H1 (cell line): Measurements from ENCODE around the gene LRRFIP1. TPM values are rescaled to one million over a fixed set of nuclear protein-coding genes. Genes with fewer than 3 reads are reported as not detected.

Source experiments
- CTCF ChIA-PET: fragments of 300-600 bp; sonication (Branson Sonifier 250); formaldehyde crosslinking; loops from one replicate; lab custom pipeline; 2021; ENCODE audit not compliant: partially characterized antibody; lab: Charles Lee
- POLR2A ChIA-PET: fragments of 300-600 bp; sonication (Branson Sonifier 250); formaldehyde crosslinking; loops from one replicate; lab custom pipeline; 2021; ENCODE audit warnings: inconsistent platforms; ENCODE audit not compliant: partially characterized antibody; lab: Charles Lee
- DNase-seq, 2 experiments: peaks; one replicate each; pipeline versions ENCODE4 v3.0.0 to v3.0.0-alpha.2; 2010 to 2022; ENCODE audit warnings: low spot score in 2 of 2, low read depth in 1 of 2, mixed read lengths in 1 of 2
- FAIRE-seq: peaks from 2 replicates; lab custom pipeline; 2011; peaks lifted over from hg19 to GRCh38; lab: Jason Lieb, UNC
- H2AFZ ChIP-seq: 2 replicates; pipeline ENCODE4 v1.8.1; 2012; ENCODE audit warnings: low read length, inconsistent platforms
- H2AK5ac ChIP-seq: 2 replicates; pipeline ENCODE4 v1.6.1; 2013; ENCODE audit warnings: low read depth, low read length
- H2BK120ac ChIP-seq: replicated peaks from 2 replicates; pipeline ENCODE3; 2013; ENCODE audit warnings: low read depth, low read length, inconsistent platforms
- H2BK12ac ChIP-seq: 2 replicates; pipeline ENCODE4 v1.6.1; 2013; ENCODE audit warnings: low read depth, low read length
- H2BK15ac ChIP-seq: 2 replicates; pipeline ENCODE4 v1.6.1; 2013; ENCODE audit warnings: low read length
- H2BK20ac ChIP-seq: 2 replicates; pipeline ENCODE4 v1.6.1; 2013; ENCODE audit warnings: low read length
- H2BK5ac ChIP-seq: 2 replicates; pipeline ENCODE4 v1.6.1; 2013; ENCODE audit warnings: low read depth, low read length
- H3K14ac ChIP-seq: 2 replicates; pipeline ENCODE4 v1.6.1; 2013; ENCODE audit warnings: inconsistent platforms; ENCODE audit not compliant: insufficient read length
- H3K18ac ChIP-seq: 2 replicates; pipeline ENCODE4 v1.6.1; 2013; ENCODE audit warnings: low read length; ENCODE audit errors: extremely low read depth
- H3K23ac ChIP-seq: 2 replicates; pipeline ENCODE4 v1.6.1; 2013; ENCODE audit warnings: inconsistent platforms; ENCODE audit not compliant: insufficient read length
- H3K23me2 ChIP-seq: 2 replicates; pipeline ENCODE4 v1.6.1; 2013; ENCODE audit warnings: low read depth, low read length
- H3K27ac ChIP-seq: 2 replicates; pipeline ENCODE4 v1.6.1; 2011; ENCODE audit warnings: low read depth, low read length, inconsistent platforms
- H3K27me3 ChIP-seq, 4 experiments: replicated peaks in 1 of 4; 1 replicate in 1 of 4; 2 replicates in 3 of 4; pipeline versions ENCODE4 v1.6.1 to v1.8.1; 2011 to 2013; ENCODE audit warnings: low read length in 3 of 4, mild to moderate bottlenecking in 3 of 4, inconsistent platforms in 2 of 4, mixed read lengths in 2 of 4, moderate library complexity in 1 of 4; ENCODE audit not compliant: control insufficient read depth in 3 of 4, insufficient read depth in 3 of 4; ENCODE audit errors: extremely low read depth in 1 of 4
- H3K36me3 ChIP-seq, 4 experiments: 2 replicates each; pipeline versions ENCODE4 v1.6.1 to v1.8.1; 2011 to 2013; ENCODE audit warnings: mild to moderate bottlenecking in 4 of 4, low read length in 3 of 4, moderate library complexity in 2 of 4, control low read depth in 1 of 4, inconsistent platforms in 1 of 4; ENCODE audit not compliant: insufficient read depth in 4 of 4, control insufficient read depth in 2 of 4
- H3K4ac ChIP-seq: replicated peaks from 2 replicates; pipeline ENCODE3; 2013; ENCODE audit warnings: low read length, low read depth, mixed read lengths, inconsistent platforms; ENCODE audit not compliant: insufficient read length
- H3K4me1 ChIP-seq, 4 experiments: replicated peaks in 1 of 4; 1 replicate in 1 of 4; 2 replicates in 3 of 4; pipeline versions ENCODE4 v1.6.1 to v1.8.1; 2011 to 2013; ENCODE audit warnings: low read length in 3 of 4, inconsistent platforms in 2 of 4, mixed read lengths in 1 of 4; ENCODE audit not compliant: insufficient read depth in 4 of 4, control insufficient read depth in 3 of 4
- H3K4me2 ChIP-seq, 2 experiments: 2 replicates each; pipeline versions ENCODE4 v1.6.1 to v1.8.1; 2011 to 2013; ENCODE audit warnings: low read depth in 2 of 2, low read length in 2 of 2, control low read depth in 1 of 2, inconsistent platforms in 1 of 2, mild to moderate bottlenecking in 1 of 2; ENCODE audit not compliant: insufficient read depth in 1 of 2
- H3K4me3 ChIP-seq, 4 experiments: fragments of 200-600, 300-600 bp in 1 of 4; sonication (generic), shearing (Covaris generic), sonication (Bioruptor Twin) in 1 of 4; 2 replicates each; pipeline versions ENCODE4 v1.5.1 to v1.8.1; 2011 to 2016; ENCODE audit warnings: low read length in 4 of 4, low read depth in 3 of 4, control low read depth in 2 of 4, inconsistent platforms in 2 of 4, mild to moderate bottlenecking in 2 of 4, mixed read lengths in 1 of 4, moderate library complexity in 1 of 4; ENCODE audit not compliant: insufficient read depth in 2 of 4; ENCODE audit errors: extremely low read depth in 1 of 4
- H3K56ac ChIP-seq: replicated peaks from 2 replicates; pipeline ENCODE3; 2013; ENCODE audit warnings: low read depth, mild to moderate bottlenecking, mixed read lengths, low read length, inconsistent platforms; ENCODE audit not compliant: insufficient read length
- H3K79me1 ChIP-seq: 2 replicates; pipeline ENCODE4 v1.6.1; 2013; ENCODE audit warnings: low read depth, low read length, control low read depth
- H3K79me2 ChIP-seq, 2 experiments: 2 replicates each; pipeline versions ENCODE4 v1.6.1 to v1.8.1; 2012 to 2013; ENCODE audit warnings: low read length in 2 of 2, mild to moderate bottlenecking in 2 of 2, inconsistent platforms in 1 of 2; ENCODE audit not compliant: insufficient read depth in 2 of 2, control insufficient read depth in 1 of 2
- H3K9ac ChIP-seq, 4 experiments: replicated peaks in 1 of 4; 1 replicate in 1 of 4; 2 replicates in 3 of 4; pipeline versions ENCODE4 v1.6.1 to v1.8.1; 2011 to 2013; ENCODE audit warnings: low read depth in 3 of 4, low read length in 3 of 4, control low read depth in 2 of 4, mild to moderate bottlenecking in 2 of 4, moderate library complexity in 2 of 4, inconsistent platforms in 1 of 4; ENCODE audit errors: extremely low read depth in 1 of 4
- H3K9me3 ChIP-seq, 2 experiments: 2 replicates each; pipeline versions ENCODE4 v1.6.1 to v1.8.1; 2012 to 2013; ENCODE audit warnings: mild to moderate bottlenecking in 2 of 2, moderate library complexity in 2 of 2, control low read depth in 1 of 2, inconsistent platforms in 1 of 2, low read depth in 1 of 2, low read length in 1 of 2, mixed read lengths in 1 of 2; ENCODE audit not compliant: insufficient read depth in 2 of 2
- H4K20me1 ChIP-seq, 2 experiments: replicated peaks in 1 of 2; 2 replicates each; pipeline versions ENCODE3 to v1.8.1; 2011 to 2013; ENCODE audit warnings: inconsistent platforms in 2 of 2, low read length in 2 of 2, mild to moderate bottlenecking in 1 of 2; ENCODE audit not compliant: insufficient read depth in 2 of 2, control insufficient read depth in 1 of 2
- H4K5ac ChIP-seq: 2 replicates; pipeline ENCODE4 v1.6.1; 2013; ENCODE audit warnings: low read length, low read depth, mixed read lengths, inconsistent platforms; ENCODE audit not compliant: insufficient read length
- H4K8ac ChIP-seq: 2 replicates; pipeline ENCODE4 v1.8.0; 2013; ENCODE audit warnings: mild to moderate bottlenecking, moderate library complexity, low read length, inconsistent platforms; ENCODE audit not compliant: insufficient read depth; ENCODE audit errors: extremely low read depth
- H4K91ac ChIP-seq: replicated peaks from 2 replicates; pipeline ENCODE3; 2013; ENCODE audit warnings: low read length, mixed read lengths, inconsistent platforms; ENCODE audit not compliant: insufficient read length
- SP1 ChIP-seq: IDR thresholded peaks from 2 replicates; pipeline ENCODE4 v1.6.1; 2011; ENCODE audit warnings: low read depth, low read length
- TBP ChIP-seq: IDR thresholded peaks from 2 replicates; pipeline ENCODE4 v1.6.1; 2011; ENCODE audit warnings: low read depth, low read length, improper control_type of control experiment
- WGBS, 2 experiments: shearing (Covaris generic) in 1 of 2; methylation state at CpG; one replicate each; pipeline versions ENCODE4 v1.1.6 to v1.1.7; 2013 to 2015; ENCODE audit warnings: low lambda C conversion rate in 2 of 2, mixed read lengths in 2 of 2, inconsistent platforms in 1 of 2, low coverage in 1 of 2, missing lambda C conversion rate in 1 of 2; ENCODE audit not compliant: insufficient replicate concordance in 2 of 2, insufficient coverage in 1 of 2, insufficient read length in 1 of 2; ENCODE audit errors: extremely low coverage in 1 of 2, missing lambda C conversion rate in 1 of 2; 5-methylcytosine and 5-hydroxymethylcytosine counted together
- polyA plus RNA-seq, 7 experiments: library from polyadenylated mRNA; depleted of rRNA in 3 of 7; stranded (reverse) in 5 of 7; unstranded in 2 of 7; fragments of >200 nt in 5 of 7; fragments of 200-250 nt in 2 of 7; gene quantifications; 1 replicate in 5 of 7; 2 replicates in 1 of 7; 4 replicates in 1 of 7; pipeline versions ENCODE4 v1.2.1 to v1.2.3, GENCODE V29; 2011 to 2013; ENCODE audit warnings: missing spikeins in 2 of 7, mixed read lengths in 2 of 7
- total RNA-seq: library from RNA; stranded (reverse); fragmentation: NEBNext Ultra II Directional; extraction: Animal tissue kit (Norgen Biotek cat#: 25700); gene quantifications from 2 replicates; pipeline ENCODE4 v1.2.1, GENCODE V29; 2021

LRRFIP1 gene
- total and polyA plus RNA-seq, 2 of the 8 experiments (the other 6 are each of a cell fraction or from before 2014, with no cell fraction given), result 12.1 to 75.8 TPM

DNA sequence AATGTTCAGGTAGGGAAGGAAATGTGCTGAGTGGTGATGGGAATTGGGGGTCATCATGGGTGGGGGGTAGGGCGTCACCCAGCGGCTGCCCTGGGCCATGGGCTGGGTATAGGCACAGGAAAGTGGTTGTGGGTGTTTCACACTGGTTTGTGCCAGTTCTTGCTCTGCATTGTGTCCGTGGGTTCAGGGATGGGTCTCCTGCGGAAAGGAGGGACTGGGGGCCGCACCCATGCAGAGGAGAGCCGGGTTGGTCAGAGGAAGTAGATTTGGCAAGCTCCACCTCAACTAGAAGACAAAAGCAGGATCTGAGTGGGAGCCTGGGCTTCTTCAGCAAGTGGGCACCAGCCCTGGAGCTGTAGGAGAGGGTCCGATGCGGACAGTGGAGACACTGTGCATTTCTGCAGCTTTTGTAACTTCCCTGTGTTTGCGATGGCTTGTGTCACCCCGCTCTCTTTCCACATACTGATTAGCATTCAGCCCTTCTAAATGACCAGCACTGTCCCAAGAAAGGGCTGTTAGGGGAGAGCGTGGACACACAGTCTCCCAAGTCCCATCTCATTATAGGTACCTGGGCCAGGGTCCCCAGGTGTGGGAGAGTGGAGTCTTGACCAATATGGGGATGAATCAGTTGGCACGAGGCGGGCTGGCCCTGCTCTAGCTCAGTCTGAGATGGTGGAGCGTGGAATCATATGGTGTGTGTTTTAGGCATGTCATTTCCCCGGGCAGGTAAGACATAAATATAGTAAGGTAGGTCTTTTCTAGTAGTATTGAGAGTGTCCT, 67.2 kb downstream of the LRRFIP1 start:
- Histone ChIP-seq H3K27ac (no peak overlapping the region), H2AFZ (no peak overlapping the region), H3K9me3 (no peaks in the 10 kb centered on the region), H2BK20ac (no peak overlapping the region), H3K4ac (no peak overlapping the region), H3K4me1 (peaks cover 7 to 23% (median 16%) of the 10 kb centered on the region in 4 experiments), H2BK12ac (no peak overlapping the region), H2AK5ac (no peak overlapping the region; the same call in 1 of the 2 replicates), H3K79me1 (peaks cover 14% of the 10 kb centered on the region), H4K5ac (no peak overlapping the region), H4K8ac (no peak overlapping the region), H3K36me3 (no peaks in the 10 kb centered on the region), H2BK120ac (no peak overlapping the region), H4K91ac (no peak overlapping the region), H3K18ac (0 out of 2 replicates have a peak overlapping the region, but pooled peaks have one; percentile 56), H4K20me1 (peaks cover 15 to 40% of the 10 kb centered on the region in 2 experiments), H2BK5ac (no peak overlapping the region), H2BK15ac (no peak overlapping the region), H3K23me2 (peaks cover 21% of the 10 kb centered on the region), H3K56ac (no peak overlapping the region), H3K14ac (no peak overlapping the region), H3K27me3 (peaks cover 0 to 9% (median 3%) of the 10 kb centered on the region in 4 experiments; a peak in 3 of 7 replicates), H3K4me3 (no peak overlapping the region), H3K9ac (no peak overlapping the region), H3K4me2 (peak overlapping the region in 1 of 2 experiments; percentile 98; a peak in 1 of 4 replicates), H3K23ac (no peak overlapping the region), H3K79me2 (peaks cover 12 to 69% of the 10 kb centered on the region in 2 experiments; a peak in 3 of 4 replicates)
- 87% methylated on average over 15 of the region's 15 CpGs; no CpG with 5 or more reads in 1 of the 2 experiments for WGBS, 2 experiments
- ChIA-PET CTCF (interaction anchor here (0.7 to 2.2 kb wide), 6 partner anchors 8 to 445 kb away, joined by 3 to 10 read pairs (median 4); no protein-coding TSS in a partner anchor), POLR2A (interaction anchor here (1.5 kb wide), 1 partner anchor 18 kb away, joined by 4 read pairs; no protein-coding TSS in a partner anchor)
- no peak for DNase-seq
- TF ChIP-seq SP1 (no peak), TBP (no peak)
- no peak for FAIRE-seq
